Measurements from ENCODE around the gene KRT12.
"Not testable (repeated sequence)": the region's sequence is repeated elsewhere in the genome, so short reads cannot be mapped to it uniquely, and the experiment has no call there.

The KRT12 gene

GRCh38 chr17:40818733-40819527 is 48.1 kb downstream of the KRT12 start:
- DNase-seq (ENCODE audit: extremely low read depth in 1 of 2, low read depth in 1 of 2): peak; percentile 53 to 76

- DNase-seq (ENCODE audit: extremely low read depth in 1 of 2, low read depth in 1 of 2): no peak
These were observed 48.7 kb downstream of the KRT12 start for GRCh38 chr17:40818343-40818732.

GRCh38 chr17:40817103-40817682 is 49.8 kb downstream of the KRT12 start:
- no peak for DNase-seq (ENCODE audit: extremely low read depth in 1 of 2, low read depth in 1 of 2)

GRCh38 chr17:40816569-40816968 is 50.5 kb downstream of the KRT12 start:
- DNase-seq (ENCODE audit: extremely low read depth in 1 of 2, low read depth in 1 of 2): no peak

GRCh38 chr17:40815381-40815780 is 51.6 kb downstream of the KRT12 start:
- DNase-seq (ENCODE audit: extremely low read depth in 1 of 2, low read depth in 1 of 2): no peak

GRCh38 chr17:40814657-40815056 is 52.4 kb downstream of the KRT12 start:
- not testable (repeated sequence) for DNase-seq (ENCODE audit: extremely low read depth in 1 of 2, low read depth in 1 of 2)

GRCh38 chr17:40813804-40814203 is 53.2 kb downstream of the KRT12 start:
- no peak for DNase-seq (ENCODE audit: extremely low read depth in 1 of 2, low read depth in 1 of 2)

- DNase-seq (ENCODE audit: extremely low read depth in 1 of 2, low read depth in 1 of 2): no peak
These were observed 54.4 kb downstream of the KRT12 start for GRCh38 chr17:40812639-40813038.

Measured in activated CD8-positive, alpha-beta memory T cell treated with anti-CD3 and anti-CD28 coated beads for 1 hour (primary cell).